PC-9 (cell line): ENCODE results near the gene WFIKKN2.

Source experiments
- CTCF ChIP-seq: fragments of 200-600 bp; sonication (generic); conservative IDR thresholded peaks from 2 replicates; pipeline ENCODE4 v1.6.1; 2017; ENCODE audit warnings: mixed run types, antibody characterized with exemption, mild to moderate bottlenecking, moderate library complexity
- EZH2 ChIP-seq: fragments of 200-600 bp; sonication (generic); IDR thresholded peaks from 2 replicates; pipeline ENCODE4 v1.8.0; 2017; ENCODE audit warnings: antibody characterized with exemption, low read depth

DNA sequence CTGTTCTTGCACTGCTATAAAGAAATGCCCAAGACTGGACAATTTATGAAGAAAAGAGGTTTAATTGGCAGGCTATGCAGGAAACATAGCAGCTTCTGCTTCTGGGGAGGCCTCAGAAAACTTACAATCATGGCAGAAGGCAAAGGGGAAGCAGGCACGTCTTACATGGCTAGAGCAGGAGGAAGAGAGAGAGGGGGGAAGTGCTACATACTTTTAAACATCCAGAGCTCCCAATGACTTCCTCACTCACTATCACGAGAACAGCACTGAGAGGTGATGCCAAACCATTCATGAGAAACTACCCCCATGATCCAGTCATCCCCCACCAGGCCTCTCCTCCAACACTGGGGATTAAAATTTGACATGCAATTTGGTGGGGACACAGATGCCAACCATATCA lies 13.3 kb downstream of the WFIKKN2 start:
- TF ChIP-seq CTCF (no peak), EZH2 (no peak)
